HepG2 (cell line): ENCODE measurements around the gene XPOT.

Source experiments
- PHF21A ChIP-seq: sonication (generic); formaldehyde crosslinking; IDR thresholded peaks from 2 replicates; pipeline ENCODE4 v1.5.0; 2020; ENCODE audit warnings: mild to moderate bottlenecking, missing genetic modification reagents
- POLR2AphosphoS5 ChIP-seq: IDR thresholded peaks from 2 replicates; pipeline ENCODE4 v1.6.1; 2012; ENCODE audit warnings: low read depth, low read length
- SUZ12 ChIP-seq: fragments of 150-350 bp; IDR thresholded peaks from 2 replicates; pipeline ENCODE4 v1.6.1; 2014; ENCODE audit warnings: low read depth, low read length
- ZBTB33 ChIP-seq: sonication (generic); formaldehyde crosslinking; IDR thresholded peaks from 2 replicates; pipeline ENCODE4 v1.4.0; 2020; ENCODE audit warnings: missing genetic modification reagents

GRCh38 chr12:64440100-64440499 lies 35.9 kb downstream of the XPOT start:
- TF ChIP-seq PHF21A (CRISPR knock-in tag), result no peak
- TF ChIP-seq SUZ12, result no peak
- no peak for TF ChIP-seq ZBTB33 (CRISPR knock-in tag)
- no peak for TF ChIP-seq POLR2AphosphoS5
